Body of pancreas (tissue), 4 donors: ENCODE results near the gene SLC2A6. TPM values are rescaled to one million over a fixed set of nuclear protein-coding genes. Genes with fewer than 3 reads are reported as not detected.
A peak's percentile ranks its signal among the peaks of the same experiment; 100 is the strongest.

Source experiments
- ATAC-seq: fragments of 150-250 bp; one replicate; pipeline ENCODE4 v1.9.1; 2016
- DNase-seq, 4 donors: peaks; one replicate each; pipeline ENCODE4 v3.0.0-alpha.2; 2019
- H3K27ac ChIP-seq, 4 donors: fragments of 200-600 bp; sonication (generic); 1 replicate in 3 of 4; 2 replicates in 1 of 4; pipeline versions ENCODE4 v1.5.1 to v1.6.1; 2016 to 2019; ENCODE audit warnings: mild to moderate bottlenecking in 1 of 4, mixed read lengths in 1 of 4, moderate library complexity in 1 of 4
- H3K27me3 ChIP-seq, 2 donors: fragments of 200-600 bp; sonication (generic); one replicate each; pipeline ENCODE4 v1.6.0; 2016; ENCODE audit warnings: mild to moderate bottlenecking in 1 of 2
- H3K36me3 ChIP-seq, 2 donors: fragments of 200-600 bp; sonication (generic); replicated peaks in 1 of 2; 2 replicates each; pipeline ENCODE4 v1.5.1; 2016; ENCODE audit warnings: low read depth in 2 of 2; ENCODE audit not compliant: insufficient read depth in 1 of 2
- H3K4me1 ChIP-seq: fragments of 200-600 bp; sonication (generic); one replicate; pipeline ENCODE4 v1.6.0; 2016
- H3K4me3 ChIP-seq, 2 donors: fragments of 200-600 bp; sonication (generic); 1 replicate in 1 of 2; 2 replicates in 1 of 2; pipeline ENCODE4 v1.5.1; 2016 to 2019
- H3K9me3 ChIP-seq, 3 donors: fragments of 200-600 bp; sonication (generic); 1 replicate in 2 of 3; 2 replicates in 1 of 3; pipeline ENCODE4 v1.5.1; 2016
- POLR2A ChIP-seq, 3 donors: fragments of 450-650 bp; IDR thresholded peaks; one replicate each; pipeline ENCODE4 v1.6.1; 2016; ENCODE audit warnings: antibody characterized with exemption in 3 of 3, mild to moderate bottlenecking in 2 of 3
- WGBS, 2 donors: methylation state at CpG; one replicate each; pipeline ENCODE4 v1.1.5; 2017; 5-methylcytosine and 5-hydroxymethylcytosine counted together
- intact Hi-C: fragments of 100-400 bp; cut with DNase I; formaldehyde crosslinking; loops from one replicate; pipeline ENCODE4 v1.15.1; 2023
- total RNA-seq, 2 donors: library from RNA; depleted of rRNA; stranded (reverse); fragments of >200 nt; gene quantifications; one replicate each; pipeline ENCODE4 v1.1.0, GENCODE V29; 2016
- TF ChIP-seq, protein P1 (sequence below), 7 experiments: fragments of 450-650 bp in 4 of 7; fragments of 200-600 bp in 3 of 7; sonication (generic) in 3 of 7; IDR thresholded peaks; one replicate each; pipeline ENCODE4 v1.5.1; 2016 to 2019; ENCODE audit warnings: antibody characterized with exemption in 7 of 7

Gene SLC2A6
- total RNA-seq, 2 donors from 2014 or later, result 2.6 to 3.0 TPM

DNA sequence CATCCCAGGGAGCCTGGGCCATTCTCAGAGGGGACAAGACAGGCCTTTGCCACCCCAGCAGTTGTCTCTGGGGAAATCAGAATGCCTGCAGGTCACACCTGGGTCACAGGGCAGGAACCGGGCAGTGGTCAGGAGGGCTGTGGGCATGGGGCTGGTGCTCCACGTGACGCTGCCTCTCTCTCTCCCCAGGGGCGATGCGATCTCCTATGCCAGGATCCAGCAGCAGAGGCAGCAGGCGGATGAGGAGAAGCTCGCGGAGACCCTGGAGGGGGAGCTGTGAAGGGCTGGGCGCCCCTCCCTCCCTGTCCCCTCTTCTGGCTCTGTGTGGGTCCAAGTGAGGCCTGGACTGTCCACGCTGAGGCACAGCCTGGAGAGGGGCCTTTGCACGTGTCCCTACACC lies 10.5 kb downstream of the SLC2A6 start:
- no peak for DNase-seq
- no peaks in the 10 kb centered on the region for H3K9me3 ChIP-seq
- no peak for ATAC-seq
- intact Hi-C loops, result no loop called here
- no peaks in the 10 kb centered on the region for H3K27me3 ChIP-seq
- H3K4me1 ChIP-seq, result peaks cover 9% of the 10 kb centered on the region
- H3K36me3 ChIP-seq, result no peaks in the 10 kb centered on the region
- no peak overlapping the region for H3K4me3 ChIP-seq
- WGBS, 2 donors, result 89 to 96% methylated on average over 4 to 11 of the region's 11 CpGs
- H3K27ac ChIP-seq, result no peak overlapping the region
- no peak for TF ChIP-seq POLR2A (IDR thresholded peaks at IDR 0.05)
- TF ChIP-seq, protein P1, sequence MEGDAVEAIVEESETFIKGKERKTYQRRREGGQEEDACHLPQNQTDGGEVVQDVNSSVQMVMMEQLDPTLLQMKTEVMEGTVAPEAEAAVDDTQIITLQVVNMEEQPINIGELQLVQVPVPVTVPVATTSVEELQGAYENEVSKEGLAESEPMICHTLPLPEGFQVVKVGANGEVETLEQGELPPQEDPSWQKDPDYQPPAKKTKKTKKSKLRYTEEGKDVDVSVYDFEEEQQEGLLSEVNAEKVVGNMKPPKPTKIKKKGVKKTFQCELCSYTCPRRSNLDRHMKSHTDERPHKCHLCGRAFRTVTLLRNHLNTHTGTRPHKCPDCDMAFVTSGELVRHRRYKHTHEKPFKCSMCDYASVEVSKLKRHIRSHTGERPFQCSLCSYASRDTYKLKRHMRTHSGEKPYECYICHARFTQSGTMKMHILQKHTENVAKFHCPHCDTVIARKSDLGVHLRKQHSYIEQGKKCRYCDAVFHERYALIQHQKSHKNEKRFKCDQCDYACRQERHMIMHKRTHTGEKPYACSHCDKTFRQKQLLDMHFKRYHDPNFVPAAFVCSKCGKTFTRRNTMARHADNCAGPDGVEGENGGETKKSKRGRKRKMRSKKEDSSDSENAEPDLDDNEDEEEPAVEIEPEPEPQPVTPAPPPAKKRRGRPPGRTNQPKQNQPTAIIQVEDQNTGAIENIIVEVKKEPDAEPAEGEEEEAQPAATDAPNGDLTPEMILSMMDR (IDR thresholded peaks at IDR 0.05), result no peak

DNA sequence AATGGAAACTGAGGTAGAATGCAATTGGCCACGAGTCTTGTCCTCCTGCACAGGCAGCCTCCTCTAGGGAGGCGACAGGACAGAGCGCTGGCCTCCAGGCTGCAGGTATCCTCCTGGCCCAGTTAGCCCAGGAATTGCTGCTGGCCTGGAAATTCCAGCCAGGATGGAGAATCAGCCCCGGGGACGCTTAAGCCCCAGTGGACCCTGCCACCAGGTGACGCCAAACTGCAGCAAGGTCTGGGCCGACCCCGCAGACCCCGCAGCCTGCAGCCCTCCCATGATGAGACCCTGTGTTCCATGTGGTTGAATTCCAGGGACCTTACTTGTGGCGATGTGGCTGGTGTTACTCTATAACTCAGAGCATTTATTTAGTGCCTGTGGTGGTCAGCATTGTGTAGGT lies 11.8 kb downstream of the SLC2A6 start:
- Histone ChIP-seq H3K4me3 (no peak overlapping the region), H3K9me3 (no peaks in the 10 kb centered on the region), H3K36me3 (no peaks in the 10 kb centered on the region), H3K27ac (peak overlapping the region in 1 of 4 donors; percentile 47), H3K27me3 (no peaks in the 10 kb centered on the region), H3K4me1 (peaks cover 9% of the 10 kb centered on the region)
- TF ChIP-seq, protein P1 (IDR thresholded peaks at IDR 0.05), result no peak
- TF ChIP-seq POLR2A (IDR thresholded peaks at IDR 0.05), result no peak
- ATAC-seq, result no peak
- 72% methylated on average over 5 to 10 of the region's 10 CpGs for WGBS, 2 donors
- intact Hi-C loops, result no loop called here
- DNase-seq, result no peak

DNA sequence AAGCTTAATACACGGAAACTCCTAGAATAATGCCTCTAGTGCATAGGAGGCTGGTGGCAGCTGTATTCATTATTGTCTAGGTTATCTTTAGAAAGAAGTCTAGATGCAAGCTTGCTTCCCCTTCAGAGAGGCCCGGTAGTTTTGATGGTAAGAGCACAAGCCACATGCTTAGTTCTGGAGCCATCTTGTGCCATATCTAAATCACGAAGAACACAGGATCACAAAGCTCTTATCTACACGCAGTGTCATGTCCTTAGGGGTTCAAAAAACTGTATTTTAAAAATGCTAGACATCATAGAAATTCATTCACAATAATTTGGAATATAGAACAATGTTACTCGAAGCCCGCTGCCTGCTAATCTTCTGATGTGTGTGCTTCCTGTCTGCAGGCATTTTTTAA lies 12.9 kb downstream of the SLC2A6 start:
- no peaks in the 10 kb centered on the region for H3K27me3 ChIP-seq
- DNase-seq (no peak), ATAC-seq (no peak)
- TF ChIP-seq, protein P1 (IDR thresholded peaks at IDR 0.05), result no peak
- no peak for TF ChIP-seq POLR2A (IDR thresholded peaks at IDR 0.05)
- 59 to 65% methylated on average over 6 of the region's 6 CpGs for WGBS, 2 donors
- no peak overlapping the region for H3K4me3 ChIP-seq
- peak overlapping the region in 1 of 4 donors; percentile 14 for H3K27ac ChIP-seq
- peaks cover 17% of the 10 kb centered on the region for H3K4me1 ChIP-seq
- H3K36me3 ChIP-seq, result no peaks in the 10 kb centered on the region
- intact Hi-C loops, result no loop called here
- no peaks in the 10 kb centered on the region for H3K9me3 ChIP-seq

DNA sequence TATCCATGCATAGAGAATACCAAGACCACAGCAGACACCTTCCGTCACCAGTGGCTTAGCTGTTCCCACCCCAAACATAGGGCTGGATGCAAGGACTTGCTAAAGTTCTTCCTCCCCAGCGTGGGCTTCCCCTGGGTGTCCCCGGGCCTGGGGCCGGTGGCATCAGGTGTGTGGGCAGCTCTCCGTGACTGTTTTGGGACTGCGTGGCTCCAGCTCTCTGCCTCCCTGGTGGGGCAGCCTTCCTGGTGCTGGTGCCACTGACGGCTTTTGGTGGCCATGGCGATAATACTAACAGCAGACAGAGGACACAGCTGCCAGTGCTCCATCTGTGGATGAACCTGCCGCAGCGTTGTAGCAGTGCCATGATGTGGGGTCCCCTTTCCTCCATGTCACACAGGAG lies 14.3 kb downstream of the SLC2A6 start:
- Histone ChIP-seq H3K27me3 (no peaks in the 10 kb centered on the region), H3K36me3 (no peaks in the 10 kb centered on the region), H3K4me3 (no peak overlapping the region), H3K4me1 (peaks cover 23% of the 10 kb centered on the region), H3K9me3 (no peaks in the 10 kb centered on the region), H3K27ac (peak overlapping the region in 1 of 4 donors; percentile 34)
- intact Hi-C loops, result no loop called here
- WGBS, 2 donors, result 91% methylated on average over 6 to 10 of the region's 10 CpGs
- DNase-seq, result no peak
- no peak for ATAC-seq
- TF ChIP-seq, protein P1 (IDR thresholded peaks at IDR 0.05), result no peak
- no peak for TF ChIP-seq POLR2A (IDR thresholded peaks at IDR 0.05)

DNA sequence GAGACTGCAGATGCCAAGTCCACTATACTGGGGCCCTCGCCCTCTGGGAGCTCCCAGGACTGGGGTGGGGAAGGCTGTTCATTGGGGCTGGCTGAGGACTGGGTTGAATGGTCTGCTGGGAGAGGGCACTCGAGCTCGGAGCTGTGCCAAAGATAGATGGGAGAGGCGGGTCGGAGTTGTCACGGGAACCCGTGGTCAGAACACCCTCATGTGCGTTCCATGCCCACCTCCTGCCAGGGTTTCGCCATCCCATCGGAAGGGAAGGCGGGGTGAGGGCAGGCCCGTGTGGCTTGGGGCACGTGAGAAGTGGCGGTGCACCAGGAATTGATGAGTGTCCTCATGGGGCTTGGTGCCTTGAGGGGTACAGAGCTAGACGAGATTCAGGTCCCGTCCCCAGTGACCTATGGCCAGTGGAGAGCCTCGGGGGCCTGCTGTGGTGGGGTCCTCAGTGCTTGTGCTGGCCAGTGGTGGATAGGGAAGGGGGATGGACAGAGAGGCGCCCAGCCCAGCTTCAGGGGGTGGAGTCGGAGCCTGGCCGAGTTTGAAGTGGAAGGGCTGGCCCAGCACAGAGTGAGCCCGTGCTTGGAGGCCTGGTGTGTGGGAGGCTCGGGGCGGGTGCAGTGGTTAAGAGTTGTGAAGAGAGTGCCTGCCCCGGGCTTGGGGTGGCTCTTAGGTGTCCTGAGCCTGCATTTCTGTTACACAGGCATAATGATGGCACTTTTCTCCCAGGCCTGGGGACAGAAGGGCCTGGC lies 14.9 kb downstream of the SLC2A6 start:
- 74 to 76% methylated on average over 13 to 24 of the region's 24 CpGs for WGBS, 2 donors
- Histone ChIP-seq H3K27me3 (no peaks in the 10 kb centered on the region), H3K9me3 (no peaks in the 10 kb centered on the region), H3K27ac (peak overlapping the region in 1 of 4 donors; percentile 34), H3K4me1 (peaks cover 27% of the 10 kb centered on the region), H3K36me3 (no peaks in the 10 kb centered on the region), H3K4me3 (no peak overlapping the region)
- intact Hi-C loops, result no loop called here
- DNase-seq, result no peak
- TF ChIP-seq, protein P1 (IDR thresholded peaks at IDR 0.05), result no peak
- no peak for TF ChIP-seq POLR2A (IDR thresholded peaks at IDR 0.05)
- no peak for ATAC-seq
